ENCODE results near the gene LPAR1. TPM values are rescaled to one million over a fixed set of nuclear protein-coding genes. Genes with fewer than 3 reads are reported as not detected.
"Not testable (repeated sequence)": the region's sequence is repeated elsewhere in the genome, so short reads cannot be mapped to it uniquely, and the experiment has no call there.

Gene LPAR1
- total RNA-seq, 1 donor from 2014 or later: 5.6 TPM

GRCh38 chr9:110828264-110828663 lies 210.0 kb downstream of the LPAR1 start:
- no peak for DNase-seq (ENCODE audit: low spot score)
- TF ChIP-seq CTCF (IDR thresholded peaks at IDR 0.05; ENCODE audit: unreplicated experiment): no peak
- no peak overlapping the region for H3K27ac Mint-ChIP-seq (ENCODE audit: unreplicated experiment)
- no peak overlapping the region for H3K4me3 Mint-ChIP-seq (ENCODE audit: unreplicated experiment)
- H3K27me3 Mint-ChIP-seq (ENCODE audit: unreplicated experiment): peaks cover 2% of the 10 kb centered on the region
- H3K4me1 Mint-ChIP-seq (ENCODE audit: unreplicated experiment): no peaks in the 10 kb centered on the region
- no peaks in the 10 kb centered on the region for H3K9me3 Mint-ChIP-seq (ENCODE audit: unreplicated experiment)
- no peaks in the 10 kb centered on the region for H3K36me3 Mint-ChIP-seq (ENCODE audit: low read depth, unreplicated experiment)

- not testable (repeated sequence) for H3K36me3 Mint-ChIP-seq (ENCODE audit: low read depth, unreplicated experiment); H3K9me3 Mint-ChIP-seq (ENCODE audit: unreplicated experiment); DNase-seq (ENCODE audit: low spot score); H3K4me1 Mint-ChIP-seq (ENCODE audit: unreplicated experiment); H3K4me3 Mint-ChIP-seq (ENCODE audit: unreplicated experiment); H3K27me3 Mint-ChIP-seq (ENCODE audit: unreplicated experiment); H3K27ac Mint-ChIP-seq (ENCODE audit: unreplicated experiment)
Measured at GRCh38 chr9:110826400-110826799, 211.9 kb downstream of the LPAR1 start.

DNA sequence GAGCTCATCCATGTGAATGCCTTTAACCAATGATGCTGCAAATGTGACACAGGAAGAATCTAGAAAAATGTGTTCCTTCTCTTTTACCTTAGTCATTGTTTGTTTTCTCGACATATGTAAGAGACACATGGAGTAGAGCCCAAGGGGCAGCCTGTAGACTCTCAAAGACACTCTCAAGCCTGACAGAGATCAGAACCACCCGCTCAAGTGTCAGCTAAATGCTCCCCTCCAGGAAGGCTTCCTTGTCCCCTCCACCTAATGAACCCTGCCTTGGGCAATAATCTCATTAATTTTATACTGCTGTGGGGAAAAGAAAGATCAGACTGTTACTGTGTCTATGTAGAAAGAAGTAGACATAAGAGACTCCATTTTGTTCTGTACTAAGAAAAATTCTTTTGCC lies 212.3 kb downstream of the LPAR1 start:
- Mint-ChIP-seq H3K9me3 (ENCODE audit: unreplicated experiment) (no peaks in the 10 kb centered on the region), H3K27ac (ENCODE audit: unreplicated experiment) (no peak overlapping the region), H3K27me3 (ENCODE audit: unreplicated experiment) (peaks cover 2% of the 10 kb centered on the region), H3K36me3 (ENCODE audit: low read depth, unreplicated experiment) (no peaks in the 10 kb centered on the region), H3K4me3 (ENCODE audit: unreplicated experiment) (no peak overlapping the region), H3K4me1 (ENCODE audit: unreplicated experiment) (no peaks in the 10 kb centered on the region)
- DNase-seq (ENCODE audit: low spot score): no peak
- no peak for TF ChIP-seq CTCF (IDR thresholded peaks at IDR 0.05; ENCODE audit: unreplicated experiment)

DNA sequence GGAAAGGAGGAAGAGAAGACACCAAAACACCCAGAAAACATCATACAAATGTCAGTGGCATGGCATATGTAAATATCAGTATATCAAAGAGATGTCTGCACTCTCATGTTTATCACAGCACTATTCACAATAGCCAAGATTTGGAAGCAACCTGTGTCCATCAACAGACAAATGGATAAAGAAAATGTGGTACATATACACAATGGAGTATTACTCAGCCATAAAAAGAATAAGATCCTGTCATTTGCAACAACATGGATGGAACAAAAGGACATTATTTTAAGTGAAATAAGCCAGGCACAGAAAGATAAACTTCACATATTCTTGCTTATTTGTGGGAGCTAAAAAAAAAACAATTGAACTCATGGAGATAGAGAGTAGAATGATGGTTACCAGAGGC lies 213.1 kb downstream of the LPAR1 start:
- H3K9me3 Mint-ChIP-seq (ENCODE audit: unreplicated experiment); DNase-seq (ENCODE audit: low spot score); H3K27ac Mint-ChIP-seq (ENCODE audit: unreplicated experiment); H3K27me3 Mint-ChIP-seq (ENCODE audit: unreplicated experiment); H3K4me3 Mint-ChIP-seq (ENCODE audit: unreplicated experiment); H3K36me3 Mint-ChIP-seq (ENCODE audit: low read depth, unreplicated experiment); H3K4me1 Mint-ChIP-seq (ENCODE audit: unreplicated experiment): not testable (repeated sequence)
